Cerebellar nuclear complex (tissue), 1 donor: ENCODE measurements around the gene ISG20.

ENCODE experiments used
- DNase-seq, 2 experiments: peaks; one replicate each; lab custom pipeline; 2025; lab: John Stamatoyannopoulos, UW

Gene ISG20

GRCh38 chr15:88653200-88654064 lies 14.6 kb downstream of the ISG20 start:
- no peak for DNase-seq

GRCh38 chr15:88654430-88655102 lies 15.8 kb downstream of the ISG20 start:
- no peak for DNase-seq

DNA sequence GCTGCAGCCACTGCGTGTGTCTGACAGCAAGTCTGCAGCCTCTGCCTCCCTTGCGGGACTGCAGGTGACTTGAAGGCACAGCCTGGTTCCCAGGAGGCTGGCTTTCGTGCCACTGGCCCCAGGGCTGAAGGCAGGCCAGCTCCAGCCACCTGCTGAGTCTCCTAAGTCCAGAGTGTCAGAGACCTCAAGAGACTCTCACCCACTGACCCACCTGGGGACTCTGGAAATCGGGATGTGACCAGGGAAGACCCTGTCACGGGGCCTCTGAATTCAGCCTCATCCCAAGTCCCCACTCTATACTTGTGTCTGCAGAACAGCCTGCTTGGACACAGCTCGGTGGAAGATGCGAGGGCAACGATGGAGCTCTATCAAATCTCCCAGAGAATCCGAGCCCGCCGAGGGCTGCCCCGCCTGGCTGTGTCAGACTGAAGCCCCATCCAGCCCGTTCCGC lies 16.3 kb downstream of the ISG20 start:
- DNase-seq = no peak

DNA sequence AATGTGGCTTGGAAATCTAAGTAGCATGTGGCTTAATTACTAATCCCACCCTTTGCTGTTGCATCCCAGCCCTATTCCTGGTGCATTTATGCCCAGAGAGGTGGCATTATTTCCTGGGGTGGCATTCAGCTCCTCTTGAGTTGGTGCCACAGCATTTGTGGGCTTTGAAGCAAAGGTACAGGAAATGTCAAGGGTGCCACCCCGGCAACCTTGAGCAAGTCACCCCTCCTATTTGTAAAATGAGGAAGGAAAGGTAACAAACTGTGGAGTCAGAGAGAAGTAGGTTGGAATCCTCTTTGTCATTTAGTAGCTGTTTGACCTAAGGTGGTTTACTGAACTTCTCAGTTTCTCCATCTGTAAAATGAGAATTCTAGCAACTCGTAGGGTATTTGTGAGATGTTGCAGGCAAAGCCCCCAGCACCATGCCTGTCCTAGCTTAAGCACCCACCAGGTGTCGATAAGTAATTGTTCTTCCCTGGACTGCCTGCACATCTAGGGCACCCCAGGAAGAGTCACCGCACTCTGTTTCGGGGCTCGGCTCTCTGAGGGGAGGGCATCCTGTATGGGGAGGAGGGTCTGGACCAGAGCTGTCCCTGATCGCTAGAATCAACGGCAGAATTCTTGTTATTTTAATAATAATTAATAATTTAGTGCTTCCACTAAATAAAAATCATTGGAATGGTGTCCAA lies 17.1 kb downstream of the ISG20 start:
- DNase-seq = no peak

DNA sequence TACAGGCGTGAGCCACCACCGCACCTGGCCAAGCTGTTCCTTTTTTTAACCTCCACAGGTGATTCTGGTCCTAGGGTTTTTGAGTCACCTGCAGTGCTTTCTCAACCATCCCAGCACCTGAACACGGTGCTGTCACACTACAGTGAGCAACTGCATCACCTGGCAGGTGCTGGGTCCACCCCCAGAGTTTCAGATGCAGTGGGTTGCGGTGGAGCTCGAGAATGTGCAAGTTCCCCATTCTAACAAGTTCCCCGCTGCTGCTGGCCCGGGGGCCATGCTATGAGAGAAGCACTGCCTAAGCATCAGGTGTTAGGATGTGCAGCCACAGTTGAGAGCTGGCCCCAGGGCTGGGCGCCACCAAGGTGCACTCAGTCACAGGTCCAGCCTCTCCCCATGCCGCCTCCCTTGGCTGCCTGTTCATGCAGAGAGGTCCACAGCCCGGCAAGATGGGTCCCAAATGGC lies 18.0 kb downstream of the ISG20 start:
- DNase-seq = no peak

- no peak for DNase-seq
Observed at GRCh38 chr15:88657326-88658069, 18.7 kb downstream of the ISG20 start.

DNA sequence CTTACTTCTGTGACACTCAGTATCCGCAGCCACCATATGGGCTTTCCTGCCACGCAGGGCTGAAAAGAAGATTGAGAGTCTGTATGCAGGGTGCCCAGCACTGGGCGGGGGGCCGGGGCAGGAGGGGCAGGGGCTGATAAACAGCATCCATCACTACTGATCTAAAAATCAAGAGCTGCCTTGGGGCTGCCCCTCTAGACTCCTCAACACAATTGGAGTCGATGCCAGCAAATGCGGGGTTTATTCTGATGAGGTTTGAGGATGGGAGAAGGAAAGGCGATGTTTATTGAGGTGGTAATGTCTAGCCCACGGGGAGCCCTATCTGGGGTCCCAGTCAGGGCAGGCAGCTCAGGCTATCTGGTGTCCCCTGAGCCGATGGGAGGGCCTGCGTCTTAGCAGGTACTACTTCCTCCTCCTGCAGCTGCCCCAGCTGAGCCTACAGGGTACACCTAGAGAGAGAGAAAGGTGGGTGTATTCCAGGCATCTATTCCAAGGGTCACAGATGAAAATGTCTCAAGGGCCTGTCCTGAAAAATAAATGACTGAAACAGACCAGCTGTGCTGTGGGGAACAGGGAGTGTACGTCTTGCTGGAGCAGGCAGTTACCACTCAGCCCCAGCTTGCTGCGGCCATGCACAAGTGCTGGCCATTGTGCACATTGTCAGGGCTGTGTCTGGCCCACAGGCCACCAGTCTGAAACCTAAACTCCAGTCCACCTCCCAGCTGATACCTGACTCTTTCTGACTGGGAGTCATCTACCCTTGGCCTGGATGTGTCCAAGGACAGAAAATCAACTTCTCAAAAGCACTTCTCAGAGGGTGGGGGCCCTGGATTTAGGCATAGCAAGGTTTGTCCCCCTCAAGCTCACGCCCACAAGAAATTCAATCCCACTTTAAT lies 19.5 kb downstream of the ISG20 start:
- DNase-seq = no peak

DNA sequence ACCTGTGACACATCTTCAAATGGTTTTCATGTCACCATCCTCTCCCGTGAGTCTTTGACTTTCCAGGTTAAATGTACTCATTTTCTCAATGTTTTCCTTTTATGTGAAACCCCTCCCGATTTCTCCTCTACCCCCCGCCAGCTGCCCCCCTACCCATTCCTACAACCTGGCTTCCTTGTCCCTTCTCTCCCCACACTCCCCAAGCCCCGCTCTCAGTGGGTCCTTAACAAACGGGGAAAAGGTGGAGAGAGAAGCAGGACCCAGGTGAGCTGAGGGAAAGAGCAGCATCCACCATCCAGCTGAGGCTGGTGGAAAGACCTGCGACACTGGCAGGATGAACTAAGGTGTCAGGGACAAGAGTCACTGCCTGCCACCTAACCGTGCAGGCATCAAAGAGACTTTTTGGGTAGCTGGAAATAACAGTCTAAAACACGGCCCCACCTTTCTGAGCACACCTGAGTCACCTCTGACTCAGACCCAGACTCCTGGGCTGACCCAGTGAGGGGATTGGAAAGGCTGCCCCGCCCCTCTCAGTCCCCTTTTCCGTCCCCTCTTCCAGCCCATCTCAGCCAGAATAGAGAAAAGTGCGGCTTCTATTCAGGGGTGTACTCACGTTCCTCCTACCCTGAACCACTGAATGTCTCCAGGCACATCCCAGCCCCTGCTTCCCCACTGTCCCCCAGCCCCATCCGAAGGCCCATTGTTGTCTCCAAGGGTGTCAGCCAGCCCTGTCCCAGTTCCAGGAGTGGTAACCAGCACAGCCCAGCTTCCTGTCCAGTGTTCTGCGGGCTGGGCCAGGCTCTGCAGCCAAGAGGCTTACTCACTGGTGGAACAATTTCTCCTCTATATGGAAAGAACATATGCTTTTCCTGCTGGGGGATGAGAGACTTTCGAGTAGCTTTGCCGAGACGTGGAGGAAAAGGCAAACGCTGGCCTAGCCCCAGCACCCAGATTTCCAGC lies 20.4 kb downstream of the ISG20 start:
- DNase-seq = no peak

DNA sequence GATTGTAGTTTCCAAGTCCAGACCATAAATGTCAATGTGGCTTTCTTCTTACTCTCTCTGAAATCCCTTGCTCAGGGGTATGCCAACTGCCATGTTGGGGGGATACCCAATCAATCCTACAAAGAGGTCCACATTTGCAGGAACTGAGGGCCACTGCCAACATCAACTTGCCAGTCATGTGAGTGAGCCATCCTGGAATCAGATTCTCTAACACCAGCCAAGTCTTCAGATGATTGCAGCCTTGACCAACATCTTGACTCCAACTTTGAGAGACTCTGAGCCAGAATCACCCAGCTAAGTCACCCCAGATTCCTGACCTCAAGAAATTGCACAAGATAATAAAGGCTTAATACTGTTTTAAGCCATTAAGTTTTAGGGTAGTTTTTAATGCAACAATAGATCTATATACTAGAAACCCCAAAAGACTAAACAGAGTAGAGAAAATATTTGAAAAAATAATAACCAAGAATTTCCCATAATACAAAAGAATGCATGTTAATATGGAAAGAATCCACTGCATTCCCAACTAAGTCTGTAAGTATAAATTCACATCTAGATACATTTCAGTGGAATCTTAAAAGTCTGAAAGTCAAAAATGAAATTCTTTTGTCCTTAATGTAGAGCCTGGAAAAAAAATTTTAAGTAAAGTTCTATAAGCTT lies 22.4 kb downstream of the ISG20 start:
- DNase-seq = no peak

DNA sequence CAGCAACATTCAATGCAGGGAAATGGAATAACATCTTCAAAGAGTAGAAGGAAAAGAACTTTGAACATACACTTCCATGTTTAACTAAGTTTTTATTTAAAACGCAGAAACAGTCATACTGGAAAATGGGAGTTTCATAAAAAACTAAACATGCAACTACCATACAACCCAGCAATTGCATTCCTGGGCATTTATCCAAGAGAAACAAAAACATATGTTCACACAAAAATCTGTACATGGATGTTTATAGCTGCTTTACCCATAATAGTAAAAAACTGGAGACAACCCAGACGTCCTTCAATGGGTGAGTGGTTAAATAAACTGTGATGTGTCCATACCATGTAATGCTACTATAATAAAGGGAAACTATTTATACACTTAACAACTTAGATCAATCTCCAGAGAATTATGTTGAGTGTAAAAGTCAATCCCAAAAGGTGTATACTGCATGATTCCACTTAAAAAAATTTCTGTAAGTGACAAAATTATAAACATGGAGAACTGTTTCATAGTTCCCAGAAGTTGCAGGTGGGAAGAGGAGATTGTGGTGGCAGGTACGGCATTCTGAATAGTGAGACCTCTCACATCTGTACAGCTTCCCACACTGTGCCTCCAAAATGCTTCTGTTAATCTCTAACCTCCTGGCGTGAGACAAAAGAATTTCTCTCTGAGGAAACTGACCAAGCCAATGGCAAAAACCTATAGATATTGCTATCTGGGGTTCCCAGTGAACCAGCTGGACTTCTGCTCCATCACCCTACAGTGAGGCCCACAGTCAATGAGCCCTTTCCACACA lies 23.1 kb downstream of the ISG20 start:
- no peak for DNase-seq

GRCh38 chr15:88663141-88663621 lies 24.4 kb downstream of the ISG20 start:
- DNase-seq = no peak

GRCh38 chr15:88664151-88664778 lies 25.4 kb downstream of the ISG20 start:
- no peak for DNase-seq

DNA sequence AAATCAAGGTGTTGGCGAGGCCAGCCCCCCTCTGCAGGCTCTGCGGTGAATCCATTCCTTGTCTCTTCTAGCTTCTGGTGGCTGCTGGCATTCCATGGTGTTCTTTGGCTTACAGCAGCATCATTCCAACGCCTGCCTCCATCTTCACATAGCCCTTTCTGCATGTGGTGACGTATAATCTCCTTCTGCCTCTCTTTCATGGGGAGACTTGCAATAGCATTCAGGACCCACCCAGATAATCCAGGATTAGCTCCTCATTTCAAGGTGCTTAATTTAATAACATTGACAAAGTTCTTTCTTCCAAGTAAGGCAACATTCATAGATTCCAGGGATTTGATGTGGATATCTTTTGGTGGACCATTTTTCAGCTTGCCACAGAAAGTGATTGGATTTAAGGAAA lies 35.8 kb downstream of the ISG20 start:
- no peak for DNase-seq

- DNase-seq = no peak
Observed at GRCh38 chr15:88678755-88679154, 39.9 kb downstream of the ISG20 start.

- DNase-seq = no peak
Observed at GRCh38 chr15:88680241-88681001, 41.6 kb downstream of the ISG20 start.

DNA sequence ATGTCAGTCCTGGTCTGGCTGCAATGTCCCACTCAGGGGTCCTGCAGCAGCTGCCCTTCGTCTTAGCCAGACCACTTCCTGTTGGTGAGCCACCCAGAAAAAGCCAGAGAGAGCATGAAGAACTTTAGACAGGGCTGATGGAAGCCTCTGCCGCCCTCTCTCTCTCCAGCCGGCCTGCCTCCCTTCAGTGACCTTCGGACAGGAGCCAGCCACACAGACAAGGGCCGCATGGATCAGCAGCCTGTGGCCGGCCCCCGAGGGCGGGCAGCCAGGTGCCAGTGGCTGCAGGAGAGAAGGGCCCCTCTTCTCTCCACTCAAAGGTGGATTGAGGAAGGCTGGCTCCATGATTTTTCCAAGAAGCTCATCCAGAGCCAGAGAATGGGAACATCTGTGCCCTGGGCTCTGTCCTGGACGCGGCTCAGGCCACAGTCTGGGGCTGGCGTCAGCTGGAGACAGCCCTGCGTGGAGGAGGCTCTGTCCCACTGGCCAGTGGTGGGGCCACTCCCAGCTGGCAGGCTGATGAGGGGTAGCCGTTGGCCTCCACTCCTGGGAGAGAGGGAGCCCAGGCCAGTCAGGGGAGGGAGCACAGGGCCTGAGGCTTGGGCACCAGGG lies 42.9 kb downstream of the ISG20 start:
- DNase-seq = no peak
